GM12873 (cell line): ENCODE results near the gene F10.

Experiments used
- CTCF ChIP-seq: IDR thresholded peaks from 2 replicates; pipeline ENCODE4 v1.5.1; 2012; ENCODE audit warnings: low read depth, mild to moderate bottlenecking, moderate library complexity, low read length, control low read depth; ENCODE audit not compliant: insufficient read depth; ENCODE audit errors: missing control alignments

Gene F10

GRCh38 chr13:113088691-113089020 lies 33.9 kb upstream of the F10 start:
- TF ChIP-seq CTCF, result no peak

GRCh38 chr13:113089693-113090414 lies 32.7 kb upstream of the F10 start:
- no peak for TF ChIP-seq CTCF

DNA sequence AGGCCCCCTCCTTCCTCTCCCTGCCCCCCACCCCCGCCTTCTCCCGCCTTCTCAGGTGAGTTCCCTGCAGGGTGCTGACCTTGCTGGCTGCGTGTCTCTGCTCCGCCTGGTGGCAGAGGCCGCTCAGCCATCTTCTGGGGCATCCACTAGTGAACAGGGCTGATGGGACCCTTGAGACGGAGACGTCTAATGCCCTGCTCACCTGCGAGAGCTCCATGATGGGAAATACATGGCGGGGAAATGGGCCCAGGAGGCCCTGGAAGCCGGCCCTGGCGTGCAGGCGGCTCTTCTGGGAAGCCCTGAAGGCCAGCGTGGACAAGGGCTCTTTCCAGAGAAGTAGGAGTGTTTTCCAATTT lies 32.2 kb upstream of the F10 start:
- no peak for TF ChIP-seq CTCF

GRCh38 chr13:113090806-113091205 lies 31.8 kb upstream of the F10 start:
- TF ChIP-seq CTCF, result no peak

- TF ChIP-seq CTCF, result no peak
These were observed 31.3 kb upstream of the F10 start for GRCh38 chr13:113091211-113091771.

- TF ChIP-seq CTCF, result no peak
These were observed 30.5 kb upstream of the F10 start for GRCh38 chr13:113091891-113092775.

GRCh38 chr13:113092776-113093579 lies 29.6 kb upstream of the F10 start:
- no peak for TF ChIP-seq CTCF
